HG03108 (cell line): ENCODE data around the gene SPSB3.
"Not testable (repeated sequence)": the region's sequence is repeated elsewhere in the genome, so short reads cannot be mapped to it uniquely, and the experiment has no call there.

ENCODE experiments used
- ATAC-seq: cut with Tn5 transposase; IDR thresholded peaks from one replicate; pipeline ENCODE4 v1.9.1; 2021; ENCODE audit warnings: moderate library complexity; ENCODE audit not compliant: unreplicated experiment

Gene SPSB3

DNA sequence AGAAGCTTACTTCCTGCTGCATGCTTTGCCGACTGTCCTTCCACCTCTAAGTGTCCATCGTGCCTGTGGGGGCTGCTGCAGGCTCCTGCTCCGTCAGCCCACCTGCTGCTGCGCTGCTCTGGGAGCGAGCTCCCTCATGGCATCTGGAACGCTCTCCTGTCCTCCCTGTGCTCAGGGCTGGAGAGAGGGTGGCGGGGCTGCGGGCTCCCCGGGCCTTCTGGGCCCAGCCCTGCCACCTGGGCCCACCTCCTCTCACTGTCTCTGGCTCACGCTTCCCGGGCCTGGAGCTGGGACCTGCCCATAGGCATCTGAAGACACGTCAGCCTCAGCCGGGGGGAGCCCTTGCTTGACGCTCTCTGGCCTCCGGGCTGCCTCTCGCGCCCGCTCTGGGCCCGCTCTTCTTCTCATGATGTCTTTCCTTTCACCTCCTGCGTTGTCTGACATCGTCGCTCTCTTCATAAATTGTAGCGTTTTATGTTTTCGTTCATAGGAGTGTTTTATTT is 38.0 kb downstream of the SPSB3 start:
- no peak for ATAC-seq

DNA sequence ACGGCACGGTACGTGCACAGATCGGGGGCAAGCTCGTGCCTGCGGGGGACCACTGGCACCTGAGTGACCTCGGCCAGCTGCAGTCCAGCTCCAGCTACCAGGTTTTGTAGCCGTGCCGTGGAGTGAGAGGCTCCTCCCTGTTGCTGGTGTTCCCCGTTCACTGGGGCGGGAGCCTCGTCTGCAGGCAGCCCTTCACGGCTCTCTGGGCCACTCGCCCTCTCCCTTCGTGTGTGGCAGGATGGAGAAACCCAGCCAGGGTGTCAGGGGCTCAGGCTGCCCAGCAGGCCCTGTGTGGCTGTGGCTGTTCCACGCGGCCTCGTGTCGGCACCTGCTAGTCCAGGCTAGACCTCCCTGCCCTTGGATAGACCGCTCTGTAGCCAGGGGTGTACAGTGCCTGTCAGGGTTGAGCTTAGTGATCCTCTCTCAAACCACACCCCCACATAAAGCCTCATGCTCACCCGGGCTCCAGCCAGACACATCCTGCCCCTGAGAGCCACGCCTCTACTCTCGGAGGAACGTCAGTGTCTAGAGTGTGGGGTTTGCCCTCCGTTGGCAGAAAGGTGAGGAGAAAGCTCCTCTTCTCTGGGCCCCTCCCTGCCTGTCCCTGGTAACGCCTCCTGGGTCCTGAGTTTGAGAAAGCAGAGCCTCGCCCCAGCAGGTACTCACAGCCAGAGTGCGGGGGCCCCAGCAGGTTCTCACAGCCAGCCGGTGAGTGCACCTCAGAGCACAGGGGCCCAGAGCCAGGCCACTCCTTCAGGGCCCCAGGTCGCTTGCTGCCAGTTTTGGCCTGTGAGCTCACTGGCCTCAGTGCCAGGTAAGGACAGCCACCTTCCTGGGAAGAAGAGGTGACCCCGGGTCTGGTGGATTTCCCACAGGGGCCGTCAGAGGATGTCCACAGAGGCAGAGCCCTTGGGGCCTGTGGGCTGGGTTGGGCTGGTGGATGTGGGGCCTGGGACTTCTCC is 38.7 kb downstream of the SPSB3 start:
- ATAC-seq = no peak

DNA sequence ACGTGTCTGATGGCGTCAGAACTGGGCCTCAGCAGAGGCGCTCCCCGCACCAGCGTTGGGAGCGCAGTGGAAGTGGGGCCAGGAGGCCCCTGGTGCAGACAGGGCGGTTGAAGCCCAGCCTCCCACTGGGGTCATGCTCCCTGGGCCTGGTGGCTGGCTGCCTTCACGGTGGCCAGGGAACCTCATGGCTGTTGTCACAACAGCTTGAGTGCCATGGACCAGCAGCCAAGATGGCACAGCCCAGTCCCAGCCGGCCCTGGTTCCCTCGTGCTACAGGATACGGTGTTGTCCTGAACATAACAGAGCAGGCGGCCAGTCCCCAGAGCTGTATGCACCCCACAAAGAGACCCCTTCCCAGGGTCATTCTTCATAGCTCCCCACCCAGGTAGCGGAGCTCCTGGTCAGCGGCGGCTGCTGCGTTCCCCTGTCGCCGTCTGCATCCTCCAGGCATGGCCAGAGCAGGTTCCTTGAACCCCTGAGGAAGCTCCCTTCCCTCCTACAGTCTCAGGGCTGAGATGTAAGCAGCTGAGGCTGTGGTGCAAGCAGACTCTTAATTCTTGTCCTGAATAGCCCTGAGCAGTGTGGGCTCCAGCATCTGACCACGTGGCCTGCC is 40.7 kb downstream of the SPSB3 start:
- no peak for ATAC-seq

DNA sequence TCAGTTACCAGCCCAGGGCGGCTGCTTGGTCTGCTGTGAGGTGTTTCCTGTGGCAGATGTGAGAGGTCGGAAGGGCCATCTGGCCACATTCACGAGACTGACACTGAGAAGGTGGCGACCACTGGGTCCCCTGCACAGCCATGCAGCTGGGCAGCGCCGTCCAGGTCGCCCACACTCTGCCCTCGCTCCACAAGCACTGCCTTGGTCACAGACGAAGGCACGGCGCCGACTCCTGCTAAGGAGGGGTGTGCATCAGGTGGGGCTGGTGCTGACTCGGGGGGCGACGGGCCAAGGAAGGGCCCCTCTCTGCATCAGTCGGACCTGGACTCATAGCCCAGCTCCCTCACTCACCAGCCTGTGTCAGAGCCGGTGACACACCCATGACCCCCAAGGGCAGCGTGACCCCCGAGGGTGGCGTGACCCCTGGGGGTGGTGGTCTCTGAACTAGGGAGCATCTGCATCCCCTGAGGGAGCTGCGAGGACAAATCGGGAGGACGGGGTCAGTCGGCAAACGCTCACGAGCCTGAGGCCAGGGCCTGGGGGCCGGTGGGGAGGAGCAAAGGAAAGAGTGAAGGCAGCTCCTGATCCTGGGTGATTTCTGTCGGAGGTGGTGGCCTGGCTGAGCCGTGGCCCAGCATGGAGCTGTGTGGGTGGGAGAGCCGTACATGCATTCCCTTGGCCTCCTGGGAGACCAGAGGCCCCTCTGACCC is 41.4 kb downstream of the SPSB3 start:
- ATAC-seq = no peak

DNA sequence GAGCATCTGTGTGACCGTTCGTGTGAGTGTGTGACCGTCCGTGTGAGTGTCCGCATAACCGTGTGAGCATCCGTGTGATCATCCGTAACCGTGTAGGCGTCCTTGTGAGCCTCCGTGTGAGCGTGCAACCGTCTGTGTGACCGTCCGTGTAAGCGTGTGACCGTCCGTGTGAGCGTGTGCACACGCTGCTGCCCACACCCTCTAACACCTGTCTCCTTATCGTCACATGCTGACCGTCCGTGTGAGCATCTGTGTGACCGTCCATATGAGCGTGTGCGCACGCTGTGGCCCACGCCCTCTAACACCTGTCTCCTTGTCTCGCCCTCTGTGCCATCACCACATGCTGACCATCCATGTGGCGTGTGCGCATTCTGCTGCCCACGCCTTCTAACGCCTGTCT is 42.1 kb downstream of the SPSB3 start:
- ATAC-seq = no peak

DNA sequence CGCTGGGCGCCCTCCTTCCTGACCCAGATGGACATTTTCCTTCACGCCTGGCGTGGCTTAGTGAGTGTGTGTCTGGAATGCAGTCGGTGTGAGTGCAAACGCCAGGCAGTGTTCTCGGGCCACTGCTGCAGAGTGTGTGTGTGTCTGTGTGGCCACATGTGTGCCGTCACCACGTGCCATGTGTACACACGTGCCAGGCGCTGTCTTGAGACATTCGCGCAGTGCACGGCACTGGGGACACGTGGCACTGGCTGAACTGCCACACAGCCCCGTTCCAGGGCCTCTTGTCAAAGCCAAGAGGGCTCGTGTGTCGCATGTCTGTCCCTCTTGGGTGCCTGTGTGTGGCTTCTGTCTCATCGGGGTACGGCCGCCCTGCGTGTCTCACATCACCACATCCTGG is 47.6 kb downstream of the SPSB3 start:
- ATAC-seq = no peak

DNA sequence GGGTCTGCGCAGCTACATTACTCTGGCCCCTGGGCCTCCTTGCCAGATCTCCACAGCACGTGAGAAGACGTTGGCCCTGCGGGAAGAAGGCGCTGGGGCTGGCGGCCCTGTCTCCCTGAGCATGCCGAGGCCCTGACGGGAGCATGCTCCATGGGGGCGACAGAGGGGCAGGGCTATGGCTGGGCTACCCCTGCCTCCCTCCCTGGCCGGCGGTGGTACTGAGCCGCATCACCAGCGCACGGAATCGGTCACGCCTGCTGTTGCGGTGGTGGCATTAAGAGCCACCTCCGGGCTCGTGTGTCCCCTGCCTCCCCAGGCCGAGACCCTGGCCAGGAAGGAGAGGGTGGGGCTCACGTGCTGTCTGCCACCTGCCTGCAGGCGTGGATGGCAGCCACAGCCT is 48.2 kb downstream of the SPSB3 start:
- no peak for ATAC-seq

DNA sequence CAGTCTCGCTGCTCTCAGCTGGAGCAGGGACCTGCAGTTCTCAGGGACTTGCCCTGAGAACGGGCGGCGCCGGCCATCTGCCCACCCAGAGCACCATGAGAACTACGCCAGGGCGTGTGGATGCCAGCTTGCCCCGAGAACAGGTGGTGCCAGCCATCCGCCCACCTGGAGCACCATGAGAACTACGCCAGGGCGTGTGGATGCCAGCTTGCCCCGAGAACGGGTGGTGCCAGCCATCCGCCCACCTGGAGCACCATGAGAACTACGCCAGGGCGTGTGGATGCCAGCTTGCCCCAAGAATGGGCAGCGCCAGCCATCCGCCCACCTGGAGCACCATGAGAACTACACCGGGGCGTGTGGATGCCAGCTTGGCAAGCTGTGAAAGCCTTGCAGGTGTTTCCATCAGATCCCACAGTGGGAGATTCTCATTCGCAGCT is 49.8 kb downstream of the SPSB3 start:
- not testable (repeated sequence) for ATAC-seq

DNA sequence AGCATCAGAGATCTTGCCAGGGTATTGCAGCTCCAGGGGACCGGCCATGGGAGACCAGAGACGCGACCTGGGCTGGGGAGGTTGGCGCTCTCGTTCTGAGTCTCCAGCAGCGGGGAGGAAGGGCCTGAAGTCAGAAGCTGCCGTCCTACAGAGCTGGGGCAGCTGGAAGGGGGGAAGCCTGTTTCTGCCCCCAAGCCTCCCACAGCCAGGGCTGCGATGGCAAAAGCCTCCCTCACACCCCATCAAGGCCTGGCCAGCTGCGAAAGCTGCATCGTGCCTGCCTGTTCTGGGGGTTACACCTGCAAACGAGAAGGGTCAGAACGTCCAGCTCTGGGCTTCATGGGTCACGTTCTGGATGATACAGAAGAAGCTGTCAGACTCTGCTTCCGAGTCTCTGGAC is 50.3 kb downstream of the SPSB3 start:
- no peak for ATAC-seq

DNA sequence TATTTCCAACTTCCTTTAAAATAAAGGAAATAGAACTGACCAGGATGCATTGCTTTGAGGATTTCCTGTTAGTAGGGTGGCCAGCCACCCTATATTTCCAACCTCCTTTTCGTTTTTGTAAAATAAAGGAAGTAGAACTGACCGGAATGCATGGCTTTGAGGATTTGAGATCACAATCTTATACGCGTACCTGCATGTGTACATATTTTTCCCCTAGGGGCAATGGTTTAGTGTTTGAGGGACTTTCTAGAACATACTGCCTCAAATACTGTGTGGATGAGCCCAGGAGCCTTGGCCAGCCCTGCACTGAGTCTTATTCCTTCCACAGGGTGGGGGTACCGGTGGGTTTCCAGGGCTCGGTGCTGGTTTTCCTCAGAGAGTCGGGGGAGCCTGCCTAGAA is 50.8 kb downstream of the SPSB3 start:
- no peak for ATAC-seq

DNA sequence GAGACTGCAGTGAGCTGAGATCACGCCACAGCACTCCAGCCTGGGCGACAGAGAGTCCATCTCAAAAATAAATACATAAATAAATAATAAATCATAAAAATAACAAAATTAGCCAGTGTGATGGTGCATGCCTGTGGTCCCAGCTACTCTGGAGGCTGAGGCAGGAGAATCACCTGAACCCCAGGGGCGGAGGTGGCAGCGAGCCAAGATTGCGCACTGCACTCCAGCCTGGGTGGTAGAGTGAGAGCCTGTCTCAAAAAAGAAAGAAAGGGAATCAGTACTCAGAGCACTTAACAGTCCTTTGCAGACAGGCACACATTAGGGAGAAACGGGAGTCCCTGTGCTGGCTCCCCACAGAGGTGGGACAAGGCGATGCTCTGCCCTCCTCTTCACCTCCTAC is 51.3 kb downstream of the SPSB3 start:
- ATAC-seq = no peak

DNA sequence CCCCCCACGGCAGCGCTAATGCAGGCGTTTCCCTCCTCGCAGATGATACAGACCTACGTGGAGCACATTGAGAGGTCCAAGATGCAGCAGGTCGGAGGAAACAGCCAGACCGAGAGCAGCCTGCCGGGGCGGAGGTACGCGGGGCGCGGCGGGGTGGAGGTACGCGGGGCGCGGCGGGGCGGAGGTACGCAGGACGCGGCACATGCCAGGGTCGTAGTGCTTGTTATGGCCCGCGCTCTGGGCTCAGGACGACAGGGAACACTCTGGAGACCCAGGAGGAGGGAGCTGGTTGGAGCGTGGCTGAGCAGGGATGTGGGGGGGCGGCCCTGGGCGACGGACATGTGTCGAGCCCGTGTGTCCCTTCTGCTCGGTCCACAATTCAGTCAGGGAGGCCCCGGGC is 52.9 kb downstream of the SPSB3 start:
- ATAC-seq = no peak

DNA sequence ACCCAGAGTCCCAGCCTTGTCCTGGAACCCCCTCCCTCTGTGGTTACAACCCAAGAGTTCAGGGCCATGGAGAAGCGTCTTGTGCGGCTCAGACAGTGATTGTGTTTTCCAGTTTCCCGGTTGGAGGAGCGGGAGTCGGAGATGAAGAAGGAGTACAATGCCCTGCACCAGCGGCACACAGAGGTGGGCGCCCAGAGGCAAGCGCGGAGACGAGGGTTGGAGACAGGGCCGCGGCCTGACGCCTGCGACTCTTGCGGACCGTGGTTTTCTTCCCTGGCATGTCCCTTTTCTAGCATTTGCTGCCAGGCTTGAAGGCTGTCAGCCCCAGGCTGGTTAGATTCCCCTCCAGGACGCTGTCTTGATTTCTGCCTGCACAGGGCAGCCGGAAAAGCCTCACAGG is 53.3 kb downstream of the SPSB3 start:
- ATAC-seq = no peak

DNA sequence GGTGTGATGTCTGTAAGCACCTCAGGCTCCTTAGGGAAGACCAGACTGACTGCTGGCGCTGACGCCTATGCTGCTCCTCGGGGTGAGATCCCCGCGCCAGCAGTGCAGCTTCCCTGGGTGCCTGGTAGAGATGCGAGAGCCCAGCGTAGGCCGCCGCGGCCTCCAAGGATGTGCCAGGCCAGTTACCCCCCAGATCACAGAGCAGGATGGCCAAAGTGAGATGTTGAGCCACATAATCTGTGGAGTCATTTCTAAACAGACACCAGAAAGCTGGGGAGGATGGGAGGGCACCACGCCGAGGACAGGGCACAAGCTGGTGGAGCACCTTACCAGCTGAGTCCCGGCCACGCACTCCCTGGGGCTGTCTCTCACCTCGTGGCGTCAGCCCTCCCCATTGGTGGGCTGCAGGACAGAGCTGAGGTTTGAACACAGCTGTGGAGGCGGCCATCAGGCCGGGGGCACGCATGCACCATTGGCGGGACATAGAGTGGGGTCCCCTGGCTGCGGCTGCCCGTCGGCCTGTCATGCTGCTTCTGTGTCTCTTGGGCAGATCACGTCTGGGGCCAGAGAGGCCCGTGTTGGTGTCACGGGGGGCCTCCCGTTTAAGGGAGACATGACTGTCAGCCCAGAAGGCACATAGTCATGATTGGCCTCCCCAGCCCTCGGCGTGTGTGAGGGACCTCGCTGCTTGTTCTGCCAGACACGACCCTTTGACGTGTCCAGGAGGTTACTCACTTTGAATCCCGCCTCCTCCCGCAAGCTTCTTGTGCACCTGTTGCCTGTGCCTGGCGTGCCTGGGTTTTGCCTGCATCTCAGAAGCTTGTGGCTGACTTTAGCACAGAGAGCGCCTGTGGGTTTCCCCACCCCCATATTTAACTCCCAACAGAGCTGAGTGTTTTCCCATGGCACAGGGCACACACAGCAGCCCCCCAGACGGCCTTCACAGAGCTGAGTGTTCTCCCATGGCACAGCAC is 54.4 kb downstream of the SPSB3 start:
- ATAC-seq = no peak
